ENCODE data around the gene INPP4B. TPM values are rescaled to one million over a fixed set of nuclear protein-coding genes. Genes with fewer than 3 reads are reported as not detected.

Gene INPP4B
- total RNA-seq, 2 donors from 2014 or later, result 10.0 to 14.1 TPM

DNA sequence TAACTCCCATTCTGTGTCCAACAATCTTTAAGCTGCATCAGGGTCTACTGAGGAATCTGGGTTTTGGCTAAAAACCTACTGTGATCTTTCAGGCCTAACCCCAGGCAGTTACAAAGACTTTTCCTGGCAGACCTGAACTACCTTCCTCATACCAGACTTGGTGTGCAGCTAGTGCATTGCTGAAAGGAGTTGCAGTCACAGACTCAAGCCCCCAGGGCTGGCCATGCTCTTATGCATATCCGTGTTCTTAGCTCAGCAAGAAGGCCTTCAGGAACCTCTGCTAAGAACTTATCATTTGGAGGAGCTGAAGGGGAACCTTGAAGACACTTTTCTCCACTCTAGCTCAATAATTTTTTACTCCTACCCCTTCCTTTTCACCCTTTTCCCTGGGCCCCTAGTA is 147.5 kb downstream of the INPP4B start:
- no peak overlapping the region for H3K27ac ChIP-seq
- H3K4me3 ChIP-seq, result no peak overlapping the region
- intact Hi-C loops (cut with DNase I), result no loop called here
- H3K27me3 ChIP-seq, result no peaks in the 10 kb centered on the region
- H3K9me3 ChIP-seq, result no peaks in the 10 kb centered on the region
- H3K4me1 ChIP-seq, result no peaks in the 10 kb centered on the region
- DNase-seq, result no peak
- no peaks in the 10 kb centered on the region for H3K36me3 ChIP-seq
- no peak overlapping the region for H3K9ac ChIP-seq (ENCODE audit: low read depth in 2 of 2, low read length in 2 of 2)
- TF ChIP-seq, protein P1, sequence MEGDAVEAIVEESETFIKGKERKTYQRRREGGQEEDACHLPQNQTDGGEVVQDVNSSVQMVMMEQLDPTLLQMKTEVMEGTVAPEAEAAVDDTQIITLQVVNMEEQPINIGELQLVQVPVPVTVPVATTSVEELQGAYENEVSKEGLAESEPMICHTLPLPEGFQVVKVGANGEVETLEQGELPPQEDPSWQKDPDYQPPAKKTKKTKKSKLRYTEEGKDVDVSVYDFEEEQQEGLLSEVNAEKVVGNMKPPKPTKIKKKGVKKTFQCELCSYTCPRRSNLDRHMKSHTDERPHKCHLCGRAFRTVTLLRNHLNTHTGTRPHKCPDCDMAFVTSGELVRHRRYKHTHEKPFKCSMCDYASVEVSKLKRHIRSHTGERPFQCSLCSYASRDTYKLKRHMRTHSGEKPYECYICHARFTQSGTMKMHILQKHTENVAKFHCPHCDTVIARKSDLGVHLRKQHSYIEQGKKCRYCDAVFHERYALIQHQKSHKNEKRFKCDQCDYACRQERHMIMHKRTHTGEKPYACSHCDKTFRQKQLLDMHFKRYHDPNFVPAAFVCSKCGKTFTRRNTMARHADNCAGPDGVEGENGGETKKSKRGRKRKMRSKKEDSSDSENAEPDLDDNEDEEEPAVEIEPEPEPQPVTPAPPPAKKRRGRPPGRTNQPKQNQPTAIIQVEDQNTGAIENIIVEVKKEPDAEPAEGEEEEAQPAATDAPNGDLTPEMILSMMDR (IDR thresholded peaks at IDR 0.05), result no peak

DNA sequence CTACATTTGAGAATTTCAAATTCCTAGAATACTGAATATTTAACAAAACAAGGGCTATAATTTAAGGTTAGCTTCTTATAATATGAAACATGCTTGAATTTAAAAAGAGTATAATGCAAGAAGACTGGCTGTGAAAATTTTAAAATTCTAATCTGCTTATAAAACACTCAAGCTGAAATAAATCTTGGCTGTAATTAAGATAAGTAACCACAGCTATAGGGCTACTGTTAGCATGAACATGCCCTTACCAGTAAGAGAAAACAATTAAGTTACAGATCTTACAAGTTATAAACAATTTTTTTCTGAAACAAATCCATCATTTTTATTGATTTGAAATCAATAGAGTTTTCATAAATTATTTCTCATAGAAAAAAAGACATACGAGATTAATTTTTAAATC is 148.2 kb downstream of the INPP4B start:
- DNase-seq, result no peak
- Histone ChIP-seq H3K9me3 (no peaks in the 10 kb centered on the region), H3K4me3 (no peak overlapping the region), H3K27ac (no peak overlapping the region), H3K27me3 (no peaks in the 10 kb centered on the region), H3K9ac (ENCODE audit: low read depth in 2 of 2, low read length in 2 of 2) (no peak overlapping the region), H3K4me1 (no peaks in the 10 kb centered on the region), H3K36me3 (no peaks in the 10 kb centered on the region)
- intact Hi-C loops (cut with DNase I), result no loop called here
- TF ChIP-seq, protein P1 (IDR thresholded peaks at IDR 0.05), result no peak

DNA sequence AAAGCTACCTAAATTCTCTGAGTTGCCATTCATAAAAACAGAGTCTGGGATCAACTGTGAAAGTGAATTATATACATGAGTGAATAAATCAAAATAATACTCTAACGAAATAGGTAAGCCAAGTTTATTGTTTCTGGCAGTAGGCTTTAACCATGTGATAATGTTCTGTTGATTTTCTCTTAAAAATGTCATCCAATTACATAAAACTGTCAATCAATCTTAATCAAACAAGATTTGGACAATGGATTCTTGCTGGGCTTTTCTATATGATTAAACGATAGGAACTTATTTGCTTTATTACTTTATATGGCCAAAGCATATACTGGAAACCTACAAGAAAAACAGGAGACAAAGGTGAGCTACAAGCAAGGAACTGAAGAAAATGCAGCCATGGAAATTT is 148.8 kb downstream of the INPP4B start:
- TF ChIP-seq, protein P1 (IDR thresholded peaks at IDR 0.05), result no peak
- H3K27ac ChIP-seq, result no peak overlapping the region
- no peaks in the 10 kb centered on the region for H3K9me3 ChIP-seq
- H3K36me3 ChIP-seq, result no peaks in the 10 kb centered on the region
- no peak for DNase-seq
- no peak overlapping the region for H3K9ac ChIP-seq (ENCODE audit: low read depth in 2 of 2, low read length in 2 of 2)
- H3K4me1 ChIP-seq, result no peaks in the 10 kb centered on the region
- H3K27me3 ChIP-seq, result no peaks in the 10 kb centered on the region
- no peak overlapping the region for H3K4me3 ChIP-seq
- intact Hi-C loops (cut with DNase I), result no loop called here

DNA sequence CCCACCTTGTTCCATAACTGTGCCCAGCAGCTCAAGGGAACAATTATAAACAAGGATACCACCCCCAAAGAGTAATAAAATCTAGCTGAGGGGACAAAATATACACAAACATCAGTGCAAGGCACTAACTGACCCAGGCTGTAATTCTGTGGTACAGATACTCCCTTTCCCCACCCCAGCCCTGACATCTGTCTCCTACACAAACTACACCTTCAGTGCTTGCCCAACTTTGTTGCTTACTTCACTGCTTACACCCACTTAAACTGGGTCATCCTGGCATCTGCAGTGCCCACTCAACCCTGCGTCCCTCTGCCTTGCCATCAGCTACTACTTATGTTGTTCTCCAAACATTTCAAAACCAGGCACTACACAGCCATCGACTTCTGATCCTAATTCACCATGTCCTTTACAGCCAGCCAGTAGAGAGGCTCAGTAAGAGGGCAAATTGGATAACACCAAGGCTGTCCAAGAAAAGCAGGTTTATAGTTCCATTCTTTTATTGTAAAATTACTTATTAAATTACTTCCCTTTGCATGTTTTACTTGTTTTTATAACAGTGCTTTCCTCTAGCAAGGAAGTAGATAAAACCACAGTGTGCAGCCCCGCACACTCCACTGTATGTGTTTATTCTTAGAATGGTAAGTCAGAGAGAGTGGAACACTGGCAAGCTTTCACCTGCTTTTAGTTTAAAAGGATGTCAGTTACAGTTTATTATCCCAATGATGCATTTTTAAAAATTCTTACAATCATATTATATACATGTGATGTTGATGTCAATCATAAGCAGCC is 149.6 kb downstream of the INPP4B start:
- H3K27ac ChIP-seq, result no peak overlapping the region
- TF ChIP-seq, protein P1 (IDR thresholded peaks at IDR 0.05), result no peak

DNA sequence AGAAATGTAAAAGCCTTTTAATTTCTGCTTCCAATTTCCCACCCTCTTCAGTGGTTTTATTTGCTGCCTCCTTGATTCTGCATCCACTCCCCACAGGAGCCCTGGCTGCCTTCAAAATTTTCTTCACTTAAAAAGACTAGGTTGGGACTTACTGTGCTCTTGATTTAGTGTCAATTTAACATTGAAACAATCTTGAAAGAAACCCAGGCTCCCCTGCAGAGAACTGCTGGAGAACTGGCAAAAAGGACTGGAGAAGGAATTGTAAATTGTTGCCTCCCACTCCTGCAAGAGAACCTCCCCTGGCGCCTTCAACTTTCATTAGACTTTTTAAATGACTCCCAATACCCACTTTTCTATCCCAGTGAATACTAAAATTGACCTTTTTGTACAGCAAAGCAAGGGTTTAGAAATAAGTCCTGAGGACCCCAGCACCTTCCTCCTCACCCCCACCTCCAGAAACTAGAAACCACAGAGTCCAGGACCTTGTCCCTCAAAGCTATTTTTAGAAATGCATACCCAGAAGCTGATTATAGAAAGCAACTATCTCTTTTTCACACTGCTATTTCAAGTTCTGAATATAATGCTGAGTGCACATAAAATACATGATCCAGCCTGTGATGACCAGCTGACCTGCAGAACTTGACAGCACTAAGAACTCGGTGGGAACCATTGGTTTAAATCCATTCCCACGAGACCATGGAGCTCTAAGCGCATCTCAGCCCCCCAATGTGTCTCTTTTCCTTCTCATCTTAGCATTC is 155.5 kb downstream of the INPP4B start:
- H3K27ac ChIP-seq, result no peak overlapping the region
- H3K4me3 ChIP-seq, result no peak overlapping the region
- no peak overlapping the region for H3K9ac ChIP-seq (ENCODE audit: low read depth in 2 of 2, low read length in 2 of 2)
- no peaks in the 10 kb centered on the region for H3K9me3 ChIP-seq
- H3K36me3 ChIP-seq, result no peaks in the 10 kb centered on the region
- intact Hi-C loops (cut with DNase I), result no loop called here
- no peak for DNase-seq
- TF ChIP-seq, protein P1 (IDR thresholded peaks at IDR 0.05), result no peak
- H3K4me1 ChIP-seq, result no peaks in the 10 kb centered on the region
- H3K27me3 ChIP-seq, result no peaks in the 10 kb centered on the region

More for the DNA sequence above, 149.6 kb downstream of the INPP4B start:
- intact Hi-C loops (cut with DNase I), result no loop called here
- H3K4me1 ChIP-seq, result no peaks in the 10 kb centered on the region
- no peaks in the 10 kb centered on the region for H3K27me3 ChIP-seq
- no peaks in the 10 kb centered on the region for H3K36me3 ChIP-seq
- H3K4me3 ChIP-seq, result no peak overlapping the region
- H3K9ac ChIP-seq (ENCODE audit: low read depth in 2 of 2, low read length in 2 of 2), result no peak overlapping the region
- no peak for DNase-seq
- H3K9me3 ChIP-seq, result no peaks in the 10 kb centered on the region

Measured in colonic mucosa (tissue), 4 donors.